Measurements from ENCODE around the gene THAP4.

The THAP4 gene

DNA sequence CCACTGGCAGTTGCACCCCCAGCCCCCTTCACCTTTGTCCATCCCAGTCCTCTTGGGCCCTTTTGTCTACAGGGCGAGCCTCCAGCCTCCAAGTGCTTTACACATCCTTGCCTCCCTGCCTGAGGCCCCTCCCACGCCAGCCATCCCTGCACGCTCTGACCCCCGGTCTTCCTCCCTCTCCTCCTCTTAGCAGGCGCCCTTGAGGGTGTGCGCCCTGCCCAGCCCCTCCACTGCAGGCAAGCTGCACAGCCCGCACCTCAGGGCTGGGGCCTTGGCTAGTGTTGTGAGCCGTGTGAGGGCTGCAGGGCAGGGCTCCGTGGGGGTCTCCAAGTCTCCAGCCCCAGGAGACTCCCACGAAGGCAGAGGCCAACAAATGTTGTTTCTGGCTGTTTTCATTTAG, 71.5 kb downstream of the THAP4 start:
- no peak for DNase-seq (ENCODE audit: low read depth in 1 of 2, low spot score in 1 of 2)
- in situ Hi-C loops (cut with HindIII; ENCODE audit: low pct_unique_long_range_greater_than_20kb, low sequenced_read_pairs) = no loop called here
- TF ChIP-seq JUND (IDR thresholded peaks at IDR 0.05; ENCODE audit: low read depth) = no peak

DNA sequence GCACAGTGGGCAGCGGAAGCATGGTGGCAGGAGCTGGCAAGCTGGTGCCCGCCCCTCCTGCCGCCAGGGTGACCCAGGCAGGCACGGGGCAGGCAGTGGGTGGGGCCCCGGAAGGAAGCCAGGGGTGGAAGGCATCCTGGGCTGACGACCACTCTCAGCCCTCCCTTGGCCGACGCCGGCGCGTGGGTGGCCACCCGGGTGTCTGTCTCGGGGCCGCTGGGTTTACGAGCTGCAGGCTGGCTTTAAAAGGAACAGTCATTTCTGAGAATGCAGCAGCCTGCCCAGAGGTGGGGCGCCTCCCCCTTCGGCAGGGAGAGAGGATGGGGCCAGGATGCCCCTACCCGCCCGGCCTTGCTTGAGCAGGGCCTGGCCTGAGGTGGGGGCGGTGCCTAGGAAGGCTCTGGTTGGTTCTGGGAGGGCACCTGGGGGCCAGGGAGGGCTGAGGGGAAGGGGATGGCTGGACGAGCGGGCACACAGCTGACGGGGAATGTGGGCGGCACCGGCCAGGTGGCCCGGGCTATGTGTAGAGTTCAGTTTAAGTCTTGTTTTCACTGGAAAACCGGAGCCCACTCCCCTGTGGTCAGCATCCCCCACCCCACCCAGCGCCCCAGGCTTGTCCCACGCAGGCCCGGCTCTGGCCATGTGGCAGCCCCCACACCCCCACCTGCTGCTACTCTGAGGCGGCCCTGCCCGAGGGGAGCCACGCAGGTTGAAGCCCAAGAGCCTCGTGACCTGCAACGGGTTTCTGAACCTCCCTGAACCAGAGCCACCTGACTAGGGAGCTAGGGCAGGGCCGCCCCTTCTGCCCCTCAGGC, 72.2 kb downstream of the THAP4 start:
- DNase-seq (ENCODE audit: low read depth in 1 of 2, low spot score in 1 of 2) = no peak
- in situ Hi-C loops (cut with HindIII; ENCODE audit: low pct_unique_long_range_greater_than_20kb, low sequenced_read_pairs) = no loop called here
- no peak for TF ChIP-seq JUND (IDR thresholded peaks at IDR 0.05; ENCODE audit: low read depth)

DNA sequence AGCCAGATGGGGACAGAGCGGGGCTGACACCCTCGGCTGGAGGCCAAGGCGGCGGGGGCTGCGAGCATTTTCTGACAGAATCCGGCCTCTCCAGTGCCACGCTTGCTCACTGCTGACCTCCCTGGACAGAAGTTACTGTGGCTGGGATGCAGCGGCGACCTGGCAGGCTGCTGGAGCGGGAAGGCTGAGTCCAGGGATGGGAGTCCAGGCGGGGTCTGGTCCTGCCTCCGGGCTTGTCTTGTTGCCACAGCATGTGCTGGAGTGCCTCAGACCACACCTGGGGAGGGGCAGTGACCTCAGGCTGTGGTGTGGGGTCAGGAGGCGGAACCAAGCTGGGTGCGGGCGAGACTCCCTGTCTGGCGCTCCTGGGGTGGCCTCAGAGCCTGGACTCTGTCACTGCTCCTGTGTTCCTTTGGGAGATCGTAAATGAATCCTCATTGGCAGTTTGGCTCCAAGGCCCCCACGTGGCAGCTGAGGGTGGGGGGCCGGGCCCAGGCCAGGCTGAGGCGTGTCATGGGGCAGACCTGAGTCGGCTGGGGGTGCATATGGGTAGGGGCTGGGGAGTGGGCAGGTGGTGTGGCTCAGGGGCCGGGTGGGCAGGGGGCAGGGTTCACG, 72.9 kb downstream of the THAP4 start:
- in situ Hi-C loops (cut with HindIII; ENCODE audit: low pct_unique_long_range_greater_than_20kb, low sequenced_read_pairs) = no loop called here
- no peak for DNase-seq (ENCODE audit: low read depth in 1 of 2, low spot score in 1 of 2)
- TF ChIP-seq JUND (IDR thresholded peaks at IDR 0.05; ENCODE audit: low read depth) = no peak

DNA sequence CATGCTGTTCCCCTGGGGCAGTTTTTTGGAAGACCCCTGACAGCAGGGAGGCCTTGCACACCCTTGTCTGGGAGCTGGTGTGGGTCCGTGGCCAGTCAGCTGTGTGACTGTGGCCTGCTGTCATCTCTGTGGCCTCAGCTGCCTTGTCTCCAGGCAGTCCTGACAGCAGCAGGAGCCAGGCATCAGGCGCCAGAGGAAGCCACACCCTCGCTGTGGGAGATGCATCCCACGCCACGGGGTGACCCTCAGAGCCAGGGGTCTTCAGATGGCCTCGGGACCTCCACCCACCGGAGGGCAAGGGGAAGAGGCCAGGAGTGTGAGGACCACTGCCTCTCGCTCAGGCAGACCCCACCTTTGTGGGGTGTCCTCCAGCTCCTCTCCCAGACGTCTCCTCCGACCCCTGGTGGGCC, 73.4 kb downstream of the THAP4 start:
- no peak for TF ChIP-seq JUND (IDR thresholded peaks at IDR 0.05; ENCODE audit: low read depth)
- DNase-seq (ENCODE audit: low read depth in 1 of 2, low spot score in 1 of 2) = no peak
- in situ Hi-C loops (cut with HindIII; ENCODE audit: low pct_unique_long_range_greater_than_20kb, low sequenced_read_pairs) = no loop called here

DNA sequence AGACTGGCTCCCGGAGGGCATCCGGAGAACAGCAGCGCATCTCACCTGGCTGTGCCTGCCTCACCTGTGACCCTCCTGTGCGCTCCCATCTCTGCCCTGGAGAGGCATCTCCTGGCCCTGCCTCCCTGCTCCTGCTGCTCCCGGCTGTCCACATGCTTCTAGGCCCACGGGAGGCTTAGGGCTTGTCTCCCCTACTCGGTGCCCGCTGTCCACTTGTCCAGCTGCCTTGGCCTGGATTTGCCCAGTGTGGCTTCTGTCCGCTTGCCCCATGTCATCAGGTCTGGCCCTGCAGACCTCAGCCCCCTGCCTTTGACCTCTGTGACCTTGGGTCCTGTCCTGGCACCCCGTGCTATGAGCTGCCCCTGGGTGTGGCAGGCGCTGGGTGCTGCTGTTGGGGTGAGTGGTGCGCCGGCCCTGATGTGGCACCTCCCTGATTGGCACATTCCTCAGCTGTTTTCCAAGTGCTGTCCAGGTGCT, 73.9 kb downstream of the THAP4 start:
- in situ Hi-C loops (cut with HindIII; ENCODE audit: low pct_unique_long_range_greater_than_20kb, low sequenced_read_pairs) = no loop called here
- TF ChIP-seq JUND (IDR thresholded peaks at IDR 0.05; ENCODE audit: low read depth) = no peak
- DNase-seq (ENCODE audit: low read depth in 1 of 2, low spot score in 1 of 2) = no peak

DNA sequence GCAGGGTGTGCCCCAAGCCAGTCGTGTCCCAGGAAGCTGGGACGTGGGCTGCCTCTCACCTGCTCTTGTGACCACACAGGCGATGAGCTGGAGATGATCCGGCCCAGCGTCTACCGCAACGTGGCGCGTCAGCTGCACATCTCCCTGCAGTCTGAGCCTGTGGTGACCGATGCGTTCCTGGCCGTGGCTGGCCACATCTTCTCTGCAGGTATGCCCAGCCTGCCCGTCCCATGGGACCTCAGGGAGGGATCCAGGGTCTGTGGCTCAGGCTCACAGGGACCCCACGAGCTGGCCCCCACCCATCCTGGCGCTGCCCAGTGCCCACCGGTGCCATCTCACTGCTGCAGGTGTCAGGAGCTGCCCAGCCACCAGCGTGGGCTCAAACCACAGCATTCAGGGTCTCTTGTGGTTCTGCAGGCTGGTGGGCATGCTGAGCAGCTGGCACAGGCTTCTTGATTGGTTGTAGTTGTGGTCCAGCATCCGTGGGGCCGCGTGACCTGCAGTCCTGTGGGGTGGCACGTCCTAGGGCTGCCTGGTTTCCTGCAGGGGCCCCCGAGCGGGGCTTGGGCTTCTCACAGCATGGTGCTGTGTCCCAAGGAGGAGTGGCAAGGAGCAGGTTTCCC, 74.6 kb downstream of the THAP4 start:
- in situ Hi-C loops (cut with HindIII; ENCODE audit: low pct_unique_long_range_greater_than_20kb, low sequenced_read_pairs) = no loop called here
- DNase-seq (ENCODE audit: low read depth in 1 of 2, low spot score in 1 of 2) = no peak
- no peak for TF ChIP-seq JUND (IDR thresholded peaks at IDR 0.05; ENCODE audit: low read depth)

DNA sequence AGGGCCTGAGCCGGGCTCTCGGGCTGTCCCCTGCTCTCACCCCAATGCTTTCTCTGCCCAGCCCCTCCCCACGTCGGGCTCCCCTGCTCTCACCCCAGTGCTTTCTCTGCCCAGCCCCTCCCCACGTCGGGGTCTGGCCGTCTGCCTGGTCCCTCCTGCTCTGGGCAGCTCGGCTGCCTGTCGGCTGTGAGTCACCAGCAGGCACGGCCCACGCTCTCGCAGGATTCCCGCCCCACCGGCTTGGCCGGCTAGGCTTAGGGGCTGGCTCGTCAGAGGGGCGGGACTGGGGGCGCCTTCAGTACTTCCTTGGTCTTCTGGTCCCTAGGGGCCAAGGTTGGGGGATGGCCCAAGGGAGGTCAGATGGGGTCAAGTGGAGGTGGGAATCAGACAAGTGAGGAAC, 75.1 kb downstream of the THAP4 start:
- DNase-seq (ENCODE audit: low read depth in 1 of 2, low spot score in 1 of 2) = peak; percentile 65 to 78
- no peak for TF ChIP-seq JUND (IDR thresholded peaks at IDR 0.05; ENCODE audit: low read depth)
- in situ Hi-C loops (cut with HindIII; ENCODE audit: low pct_unique_long_range_greater_than_20kb, low sequenced_read_pairs) = no loop called here

DNA sequence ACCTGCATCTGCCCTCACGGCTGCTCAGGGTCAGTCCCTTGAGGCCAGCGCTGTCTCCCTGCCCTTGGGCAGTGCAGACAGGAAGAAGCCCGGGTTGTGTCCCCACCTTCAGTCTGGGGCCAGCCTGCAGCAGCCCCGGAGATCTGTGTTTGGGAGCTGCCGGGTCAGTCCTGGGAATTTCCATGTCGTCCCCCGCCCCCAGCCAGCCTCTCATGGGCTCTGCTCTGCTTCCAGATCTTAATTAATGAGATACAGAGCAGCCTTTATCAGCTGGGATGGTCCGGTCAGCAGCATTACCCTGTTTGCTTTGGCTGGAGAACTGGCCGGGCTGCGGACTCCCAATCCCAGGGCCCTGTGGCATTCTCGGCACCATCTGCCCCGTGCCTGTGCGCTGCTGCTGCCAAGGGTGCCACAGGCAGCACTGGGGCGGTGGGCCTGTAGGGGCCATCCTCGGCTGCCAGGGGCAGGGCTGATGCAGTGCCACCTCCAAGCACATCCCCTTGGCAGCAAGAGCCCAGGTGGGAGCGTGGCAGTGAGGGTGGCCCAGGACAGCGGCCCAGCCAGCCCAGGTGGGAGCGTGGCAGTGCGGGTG, 76.0 kb downstream of the THAP4 start:
- DNase-seq (ENCODE audit: low read depth in 1 of 2, low spot score in 1 of 2) = no peak
- TF ChIP-seq JUND (IDR thresholded peaks at IDR 0.05; ENCODE audit: low read depth) = no peak
- in situ Hi-C loops (cut with HindIII; ENCODE audit: low pct_unique_long_range_greater_than_20kb, low sequenced_read_pairs) = no loop called here

DNA sequence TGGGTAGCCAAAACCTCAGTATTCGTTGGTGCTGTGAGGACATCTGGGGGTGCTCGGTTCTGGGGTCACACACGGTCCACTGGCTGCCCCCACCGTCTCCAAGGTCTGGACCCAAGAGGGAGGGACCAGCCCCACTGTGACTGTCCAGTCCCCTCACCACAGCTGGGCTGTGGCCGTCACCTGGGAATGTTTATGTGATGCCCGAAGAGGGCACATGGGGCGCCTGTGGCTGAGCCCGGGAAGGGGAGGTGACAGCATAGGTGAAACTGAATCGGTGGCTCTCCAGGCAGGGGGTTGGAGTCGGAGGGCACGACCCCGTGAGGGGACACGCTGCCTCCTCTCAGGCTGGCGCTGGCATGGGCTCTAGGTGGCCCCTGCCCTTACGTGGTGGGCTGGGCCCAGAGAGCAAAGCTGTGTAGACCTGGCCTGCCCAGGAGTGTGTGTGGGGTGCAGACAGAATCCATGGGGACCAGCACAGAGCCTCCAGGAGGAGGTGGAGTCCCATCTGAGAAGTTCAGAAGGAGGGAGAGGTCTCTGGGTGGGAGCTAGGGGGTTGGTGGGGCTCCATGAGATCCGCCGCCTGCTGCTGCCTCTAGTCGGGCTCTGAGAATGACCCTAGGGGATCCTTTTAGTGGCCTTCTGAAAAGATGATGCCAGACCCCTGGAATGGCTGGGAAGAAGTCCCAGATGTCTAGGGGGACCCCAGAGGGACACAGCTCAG, 76.6 kb downstream of the THAP4 start:
- TF ChIP-seq JUND (IDR thresholded peaks at IDR 0.05; ENCODE audit: low read depth) = no peak
- in situ Hi-C loops (cut with HindIII; ENCODE audit: low pct_unique_long_range_greater_than_20kb, low sequenced_read_pairs) = no loop called here
- DNase-seq (ENCODE audit: low read depth in 1 of 2, low spot score in 1 of 2) = no peak

DNA sequence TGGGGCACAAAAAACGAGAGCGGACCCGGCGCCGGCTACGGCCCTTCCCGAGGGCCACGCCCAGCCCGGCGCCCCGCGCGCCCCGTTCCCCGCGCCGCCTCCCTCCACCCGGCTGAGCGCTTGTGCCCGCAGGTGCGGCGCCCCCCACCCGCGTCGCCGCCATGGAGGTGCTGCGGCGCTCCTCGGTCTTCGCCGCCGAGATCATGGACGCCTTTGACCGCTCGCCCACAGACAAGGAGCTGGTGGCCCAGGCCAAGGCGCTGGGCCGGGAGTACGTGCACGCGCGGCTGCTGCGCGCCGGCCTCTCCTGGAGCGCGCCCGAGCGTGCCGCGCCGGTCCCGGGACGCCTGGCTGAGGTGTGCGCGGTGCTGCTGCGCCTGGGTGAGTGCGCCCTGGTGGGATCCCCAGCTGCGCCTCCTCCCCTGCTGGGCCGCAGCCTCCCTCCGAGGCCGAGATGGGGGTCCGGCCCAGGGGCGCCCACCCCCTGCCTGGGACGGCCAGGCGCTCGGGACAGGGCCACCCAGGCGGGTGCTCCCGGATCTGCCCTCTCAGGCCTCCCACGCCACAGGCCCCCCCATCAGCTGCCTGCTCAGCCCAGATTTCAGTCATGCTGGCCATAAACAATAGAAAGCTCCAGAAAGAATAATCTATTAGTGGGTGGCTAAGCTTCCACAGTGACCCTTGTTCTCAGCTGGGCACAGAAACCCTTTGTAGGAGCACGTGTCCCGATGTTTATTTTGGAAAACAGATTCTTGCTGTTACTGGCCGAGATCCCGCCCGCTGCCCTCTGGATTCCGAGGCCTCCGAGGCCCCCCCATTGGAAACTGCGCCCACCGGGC, 77.4 kb downstream of the THAP4 start:
- DNase-seq (ENCODE audit: low read depth in 1 of 2, low spot score in 1 of 2) = peak; percentile 49 to 64
- in situ Hi-C loops (cut with HindIII; ENCODE audit: low pct_unique_long_range_greater_than_20kb, low sequenced_read_pairs) = no loop called here
- no peak for TF ChIP-seq JUND (IDR thresholded peaks at IDR 0.05; ENCODE audit: low read depth)

DNA sequence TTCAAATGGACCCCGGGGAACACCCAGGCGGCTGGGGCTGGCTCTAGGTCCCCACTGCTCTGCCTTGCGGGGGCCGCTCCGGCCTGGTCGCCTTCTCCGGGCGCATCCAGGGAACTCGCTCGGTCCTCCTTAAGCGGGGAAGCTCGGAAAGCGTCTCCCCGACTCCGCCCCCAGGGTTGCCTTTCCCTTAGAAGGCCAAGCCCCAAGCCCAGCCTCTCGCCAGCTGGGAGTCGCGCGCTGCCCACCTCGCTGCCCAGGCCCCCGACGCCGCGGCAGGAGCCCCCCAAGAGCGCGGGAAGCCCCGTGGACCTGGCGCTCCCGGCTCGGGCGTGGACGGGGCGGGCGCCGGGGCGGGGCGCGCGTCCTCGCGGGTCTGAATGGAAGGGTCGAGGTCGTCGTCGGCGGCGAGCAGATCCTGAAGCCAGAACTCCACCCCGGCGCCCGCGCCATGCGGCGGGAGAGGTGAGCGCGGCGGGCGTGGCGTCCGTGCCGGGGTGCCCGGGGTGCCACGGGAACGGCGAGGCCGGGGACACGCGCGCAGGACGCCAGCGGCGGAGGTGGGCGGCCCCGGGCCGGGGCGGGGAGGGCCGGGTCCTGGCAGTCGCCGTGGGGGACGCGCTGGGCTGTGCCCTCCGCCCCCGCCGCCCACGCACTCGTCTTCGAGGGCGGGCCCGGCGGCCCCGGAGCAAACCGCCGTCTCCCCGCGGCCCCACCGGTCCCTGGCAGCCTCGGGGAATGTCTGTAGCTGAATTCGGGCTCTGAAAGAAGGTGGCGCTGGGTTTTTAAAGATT, 78.2 kb downstream of the THAP4 start, which contains the start of gene BOK:
BOK (plus strand) TSS at position 214 of the 791 bp plus-strand sequence. CDS start 739 bp downstream, outside the sequence.
- TF ChIP-seq JUND (IDR thresholded peaks at IDR 0.05; ENCODE audit: low read depth) = no peak
- in situ Hi-C loops (cut with HindIII; ENCODE audit: low pct_unique_long_range_greater_than_20kb, low sequenced_read_pairs) = no loop called here
- peak; percentile 80 to 84 for DNase-seq (ENCODE audit: low read depth in 1 of 2, low spot score in 1 of 2)

Data from T47D (cell line).